GM11168 (cell line): ENCODE results near the gene BORCS5.
"Not testable (repeated sequence)": the region's sequence is repeated elsewhere in the genome, so short reads cannot be mapped to it uniquely, and the experiment has no call there.

Source experiments
- in situ Hi-C: fragments of 300-500 bp; cut with MboI; formaldehyde crosslinking; loops from one replicate; pipeline ENCODE4 v1.12.0; 2022; ENCODE audit warnings: low sequenced_read_pairs; ENCODE audit not compliant: unreplicated experiment

Gene BORCS5

GRCh38 chr12:12474931-12475795 lies 118.3 kb downstream of the BORCS5 start:
- in situ Hi-C loops: no loop called here

GRCh38 chr12:12476857-12477531 lies 120.1 kb downstream of the BORCS5 start:
- in situ Hi-C loops: no loop called here

- in situ Hi-C loops: no loop called here
Observed at GRCh38 chr12:12477532-12477890, 120.6 kb downstream of the BORCS5 start.

GRCh38 chr12:12480074-12480473 lies 123.2 kb downstream of the BORCS5 start:
- in situ Hi-C loops: no loop called here

- in situ Hi-C loops: no loop called here
Observed at GRCh38 chr12:12481631-12482030, 124.8 kb downstream of the BORCS5 start.

GRCh38 chr12:12482150-12482761 lies 125.4 kb downstream of the BORCS5 start:
- in situ Hi-C loops: no loop called here

- in situ Hi-C loops: no loop called here
Observed at GRCh38 chr12:12482959-12483358, 126.1 kb downstream of the BORCS5 start.

GRCh38 chr12:12483438-12483837 lies 126.6 kb downstream of the BORCS5 start:
- in situ Hi-C loops: no loop called here

- in situ Hi-C loops: no loop called here
Observed at GRCh38 chr12:12486661-12487240, 129.9 kb downstream of the BORCS5 start.

GRCh38 chr12:12487490-12487889 lies 130.6 kb downstream of the BORCS5 start:
- in situ Hi-C loops: no loop called here

- in situ Hi-C loops: no loop called here
Observed at GRCh38 chr12:12488296-12488695, 131.4 kb downstream of the BORCS5 start.

- in situ Hi-C loops: no loop called here
Observed at GRCh38 chr12:12488823-12489550, 132.1 kb downstream of the BORCS5 start.

- in situ Hi-C loops: no loop called here
Observed at GRCh38 chr12:12491606-12492005, 134.7 kb downstream of the BORCS5 start.

GRCh38 chr12:12492547-12492946 lies 135.7 kb downstream of the BORCS5 start:
- in situ Hi-C loops: no loop called here

- in situ Hi-C loops: no loop called here
Observed at GRCh38 chr12:12495536-12495935, 138.7 kb downstream of the BORCS5 start.

- in situ Hi-C loops: no loop called here
Observed at GRCh38 chr12:12498210-12498609, 141.3 kb downstream of the BORCS5 start.

GRCh38 chr12:12499909-12500604 lies 143.2 kb downstream of the BORCS5 start:
- in situ Hi-C loops: no loop called here

- in situ Hi-C loops: no loop called here
Observed at GRCh38 chr12:12501121-12501520, 144.2 kb downstream of the BORCS5 start.

- in situ Hi-C loops: not testable (repeated sequence)
Observed at GRCh38 chr12:12502130-12502814, 145.4 kb downstream of the BORCS5 start.
